ENCODE data around the gene PNN. TPM values are rescaled to one million over a fixed set of nuclear protein-coding genes. Genes with fewer than 3 reads are reported as not detected.

The PNN gene
- total and polyA plus RNA-seq, 2 of the 4 experiments (the other 2 are of a cell fraction), result 14.9 to 28.8 TPM

- Histone ChIP-seq H3K4me2 (ENCODE audit: low read depth, low read length) (no peak overlapping the region), H3K56ac (ENCODE audit: extremely low read depth, insufficient read depth, low read length) (no peak overlapping the region), H2BK15ac (ENCODE audit: low read depth, low read length) (no peak overlapping the region), H3K4ac (ENCODE audit: low read depth, low read length) (no peak overlapping the region), H3K79me1 (ENCODE audit: low read depth in 1 of 2, low read length in 2 of 2) (peaks cover 25 to 46% of the 10 kb centered on the region in 2 experiments), H3K14ac (replicated peaks; ENCODE audit: low read depth, low read length) (no peak overlapping the region), H3K23ac (ENCODE audit: low read depth, low read length) (no peak overlapping the region), H3K27me3 (ENCODE audit: control insufficient read depth, insufficient read depth, low read length) (no peaks in the 10 kb centered on the region), H2AK5ac (ENCODE audit: low read depth, low read length) (no peak overlapping the region), H4K91ac (ENCODE audit: insufficient read depth, low read depth, low read length) (no peak overlapping the region), H2BK20ac (ENCODE audit: low read depth, low read length) (no peak overlapping the region), H3K4me1 (ENCODE audit: control insufficient read depth, insufficient read depth, low read length) (no peaks in the 10 kb centered on the region; the same call in 1 of the 2 replicates), H2AK9ac (replicated peaks; ENCODE audit: low read depth, low read length, poor library complexity) (no peak overlapping the region), H2BK120ac (ENCODE audit: low read depth, low read length) (no peak overlapping the region), H3K27ac (ENCODE audit: insufficient read depth, low read length) (peak overlapping the region; percentile 7; the same call in 1 of the 2 replicates), H3K36me3 (ENCODE audit: control insufficient read depth, insufficient read depth, low read length) (peaks cover 49% of the 10 kb centered on the region), H4K5ac (ENCODE audit: low read depth, low read length) (no peak overlapping the region), H3K18ac (ENCODE audit: low read depth, low read length) (no peak overlapping the region), H4K8ac (ENCODE audit: low read depth in 2 of 2, low read length in 2 of 2) (no peak overlapping the region), H3K4me3 (ENCODE audit: insufficient read depth, low read depth, low read length) (no peak overlapping the region), H3K9me1 (ENCODE audit: insufficient read depth, low read length) (0 out of 2 replicates have a peak, but pooled peaks cover 3% of the 10 kb centered on the region), H3K9me3 (ENCODE audit: control insufficient read depth, insufficient read depth, low read length) (no peaks in the 10 kb centered on the region), H2AFZ (replicated peaks; ENCODE audit: low read length, poor library complexity) (no peak overlapping the region), H2BK5ac (ENCODE audit: low read depth, low read length, poor library complexity, severe bottlenecking) (no peak overlapping the region), H4K20me1 (ENCODE audit: insufficient read depth, low read length) (peaks cover 24% of the 10 kb centered on the region), H3K9ac (ENCODE audit: low read depth, low read length) (no peak overlapping the region)
- ATAC-seq (ENCODE audit: low read depth) (no peak), DNase-seq (no peak)
- TF ChIP-seq POLR2A (IDR thresholded peaks at IDR 0.05; ENCODE audit: low read depth, low read length) (peak; percentile 22; the same call in 1 of the 2 replicates), CTCF (conservative IDR thresholded peaks at IDR 0.05; ENCODE audit: low read depth, low read length) (no peak)
- dilution Hi-C loops (cut with HindIII; ENCODE audit: low sequenced_read_pairs, unreplicated experiment), result no loop called here
- in situ Hi-C loops (cut with MboI; ENCODE audit: low sequenced_read_pairs), result no loop called here
- BruUV-seq (replicated peaks), result TSS peak; percentile 76
- POLR2A ChIA-PET (ENCODE audit: unreplicated experiment), result no interaction called here
- 98% methylated on average over 6 of the region's 7 CpGs; no CpG with 5 or more reads in 1 of the 2 experiments for WGBS, 2 experiments (ENCODE audit: extremely low coverage in 2 of 2, insufficient read length in 1 of 2)
- CTCF ChIA-PET, result no interaction called here
- intact Hi-C loops (cut with micrococcal nuclease), result no loop called here
Measured at GRCh38 chr14:39181026-39181692, 6.1 kb downstream of the PNN start.
